ENCODE results near the gene ATP12A. TPM values are rescaled to one million over a fixed set of nuclear protein-coding genes. Genes with fewer than 3 reads are reported as not detected.
"Not testable (repeated sequence)": the region's sequence is repeated elsewhere in the genome, so short reads cannot be mapped to it uniquely, and the experiment has no call there.

The ATP12A gene
- total and polyA plus RNA-seq, 7 donors = not detected

DNA sequence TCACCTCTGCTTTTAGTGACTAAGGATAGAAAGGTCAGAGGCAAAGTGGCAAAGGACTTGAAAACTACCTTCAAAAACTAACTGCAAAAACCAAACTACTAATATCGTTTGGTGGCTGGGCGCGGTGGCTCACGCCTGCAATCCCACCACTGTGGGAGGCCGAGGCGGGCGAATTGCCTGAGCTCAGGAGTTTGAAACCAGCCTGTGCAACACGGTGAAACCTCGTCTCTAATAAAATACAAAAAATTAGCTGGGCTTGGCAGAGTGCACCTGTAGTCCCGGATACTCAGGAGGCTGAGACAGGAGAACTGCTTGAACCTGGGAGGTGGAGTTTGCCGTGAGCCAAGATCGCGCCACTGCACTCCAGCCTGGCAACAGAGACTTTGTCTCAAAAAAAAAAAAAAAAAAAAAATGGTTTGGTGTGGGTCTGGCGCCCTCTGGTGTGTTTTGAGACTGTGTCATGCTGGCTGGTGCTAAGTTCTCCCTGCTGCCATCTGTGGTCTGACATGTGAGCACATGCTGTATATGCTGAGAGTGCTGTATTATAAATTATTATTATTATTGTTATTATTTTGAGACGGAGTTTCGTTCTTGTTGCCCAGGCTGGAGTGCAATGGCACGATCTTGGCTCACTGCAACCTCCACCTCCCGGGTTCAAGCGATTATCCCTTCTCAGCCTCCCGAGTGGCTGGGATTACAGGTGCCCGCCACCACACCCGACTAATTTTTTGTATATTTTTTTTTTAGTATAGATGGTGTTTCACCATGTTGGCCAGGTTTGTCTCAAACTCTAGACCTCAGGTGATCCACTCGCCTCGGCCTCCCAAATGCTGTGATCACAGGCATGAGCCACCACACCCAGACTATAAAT is 47.8 kb downstream of the ATP12A start:
- H3K27me3 ChIP-seq (ENCODE audit: insufficient read depth in 3 of 3, low read length in 2 of 3) = peaks cover 0 to 8% (median 0%) of the 10 kb centered on the region in 3 donors
- WGBS, 3 donors = 59 to 61% (median 60%) methylated on average over 24 of the region's 24 CpGs
- H3K9me3 ChIP-seq = no peaks in the 10 kb centered on the region
- TF ChIP-seq, protein P1, sequence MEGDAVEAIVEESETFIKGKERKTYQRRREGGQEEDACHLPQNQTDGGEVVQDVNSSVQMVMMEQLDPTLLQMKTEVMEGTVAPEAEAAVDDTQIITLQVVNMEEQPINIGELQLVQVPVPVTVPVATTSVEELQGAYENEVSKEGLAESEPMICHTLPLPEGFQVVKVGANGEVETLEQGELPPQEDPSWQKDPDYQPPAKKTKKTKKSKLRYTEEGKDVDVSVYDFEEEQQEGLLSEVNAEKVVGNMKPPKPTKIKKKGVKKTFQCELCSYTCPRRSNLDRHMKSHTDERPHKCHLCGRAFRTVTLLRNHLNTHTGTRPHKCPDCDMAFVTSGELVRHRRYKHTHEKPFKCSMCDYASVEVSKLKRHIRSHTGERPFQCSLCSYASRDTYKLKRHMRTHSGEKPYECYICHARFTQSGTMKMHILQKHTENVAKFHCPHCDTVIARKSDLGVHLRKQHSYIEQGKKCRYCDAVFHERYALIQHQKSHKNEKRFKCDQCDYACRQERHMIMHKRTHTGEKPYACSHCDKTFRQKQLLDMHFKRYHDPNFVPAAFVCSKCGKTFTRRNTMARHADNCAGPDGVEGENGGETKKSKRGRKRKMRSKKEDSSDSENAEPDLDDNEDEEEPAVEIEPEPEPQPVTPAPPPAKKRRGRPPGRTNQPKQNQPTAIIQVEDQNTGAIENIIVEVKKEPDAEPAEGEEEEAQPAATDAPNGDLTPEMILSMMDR (IDR thresholded peaks at IDR 0.05) = peak; percentile 72
- no peak overlapping the region for H3K4me3 ChIP-seq
- DNase-seq (no peak), ATAC-seq (peak; percentile 88 to 97 (median 95))
- H3K27ac ChIP-seq = no peak overlapping the region
- no peaks in the 10 kb centered on the region for H3K36me3 ChIP-seq (ENCODE audit: insufficient read depth in 1 of 2, low read depth in 1 of 2)
- intact Hi-C loops (cut with DNase I) = loop anchor here (2.0 to 5.0 kb wide), 3 partner anchors 33 to 43 kb away; no protein-coding TSS in a partner anchor
- no peaks in the 10 kb centered on the region for H3K4me1 ChIP-seq

DNA sequence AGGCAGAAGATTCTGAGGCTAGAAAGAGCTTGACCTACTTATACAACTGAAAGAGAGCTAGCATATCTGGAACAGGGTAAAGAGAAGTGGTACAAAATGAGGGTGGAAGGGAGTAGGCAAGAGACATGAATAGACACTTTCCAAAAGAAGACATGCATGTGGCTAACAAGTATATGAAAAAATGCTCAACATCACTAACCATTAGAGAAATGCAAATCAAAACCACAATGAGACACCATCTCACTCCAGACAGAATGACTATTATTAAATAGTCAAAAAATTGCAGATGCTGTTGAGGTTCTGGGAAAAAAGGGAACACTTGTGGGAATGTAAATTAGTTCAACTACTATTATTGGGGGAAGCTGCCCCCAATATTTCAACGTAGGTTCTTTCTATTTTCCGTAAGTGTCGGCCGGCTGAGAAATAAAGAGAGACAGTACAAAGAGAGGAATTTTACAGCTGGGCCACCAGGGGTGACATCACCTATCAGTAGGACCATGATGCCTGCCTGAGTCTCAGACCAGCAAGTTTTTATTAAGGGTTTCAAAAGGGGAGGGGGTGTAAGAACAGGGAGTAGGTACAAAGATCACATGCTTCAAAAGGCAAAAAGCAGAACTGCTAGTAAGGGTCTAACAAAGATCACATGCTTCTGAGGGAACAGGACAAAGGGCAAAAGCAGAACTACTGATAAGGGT is 50.8 kb downstream of the ATP12A start:
- H3K27ac ChIP-seq; H3K9me3 ChIP-seq; H3K36me3 ChIP-seq (ENCODE audit: insufficient read depth in 1 of 2, low read depth in 1 of 2); H3K4me3 ChIP-seq; H3K4me1 ChIP-seq; ATAC-seq; DNase-seq; H3K27me3 ChIP-seq (ENCODE audit: insufficient read depth in 3 of 3, low read length in 2 of 3); intact Hi-C loops (cut with DNase I): not testable (repeated sequence)
- WGBS, 3 donors = 91 to 97% (median 91%) methylated on average over 4 of the region's 4 CpGs

DNA sequence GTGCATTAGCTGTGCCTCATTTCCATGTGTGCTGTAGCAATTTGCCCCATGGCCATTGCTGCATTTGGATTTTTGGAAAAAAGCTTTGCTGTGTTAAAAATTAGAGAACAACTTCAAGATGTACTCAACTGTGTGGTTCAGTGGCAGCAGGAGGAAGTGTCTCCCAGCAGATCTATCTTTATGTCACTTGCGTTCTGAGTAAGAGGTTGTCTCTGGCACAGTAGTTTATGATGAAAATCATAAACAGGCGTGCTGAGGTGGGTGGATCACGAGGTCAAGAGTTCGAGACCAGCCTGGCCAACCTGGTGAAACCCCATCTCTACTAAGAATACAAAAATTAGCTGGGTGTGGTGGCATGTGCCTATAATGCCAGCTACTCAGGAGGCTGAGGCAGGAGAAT is 54.7 kb downstream of the ATP12A start:
- ATAC-seq (no peak), DNase-seq (no peak)
- H3K36me3 ChIP-seq (ENCODE audit: insufficient read depth in 1 of 2, low read depth in 1 of 2) = no peaks in the 10 kb centered on the region
- no peaks in the 10 kb centered on the region for H3K27me3 ChIP-seq (ENCODE audit: insufficient read depth in 3 of 3, low read length in 2 of 3)
- H3K9me3 ChIP-seq = no peaks in the 10 kb centered on the region
- 84 to 86% (median 86%) methylated on average over 4 of the region's 4 CpGs for WGBS, 3 donors
- H3K27ac ChIP-seq = no peak overlapping the region
- H3K4me3 ChIP-seq = no peak overlapping the region
- intact Hi-C loops (cut with DNase I) = no loop called here
- no peaks in the 10 kb centered on the region for H3K4me1 ChIP-seq
- TF ChIP-seq, protein P1 (IDR thresholded peaks at IDR 0.05) = no peak

DNA sequence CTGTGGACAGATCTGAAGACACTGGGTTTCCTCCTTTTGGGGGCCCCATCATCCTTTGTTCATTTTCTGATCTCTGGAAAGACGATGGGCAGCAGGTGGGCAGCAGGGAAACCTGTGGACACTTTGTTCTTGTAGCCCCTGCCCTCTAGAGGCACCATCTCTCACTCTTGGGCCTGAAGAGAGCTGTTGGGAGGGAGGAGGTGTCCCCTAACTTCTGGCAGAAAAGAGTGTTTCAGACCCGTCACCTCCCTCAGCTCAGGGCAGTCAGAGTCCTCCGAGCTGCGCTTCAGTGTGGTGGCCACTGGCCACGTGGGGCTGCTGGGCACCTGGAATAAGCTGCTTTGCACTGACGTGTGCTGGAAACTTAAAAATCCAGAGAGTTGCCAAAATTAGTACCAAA is 56.8 kb downstream of the ATP12A start:
- DNase-seq (no peak), ATAC-seq (no peak)
- H3K36me3 ChIP-seq (ENCODE audit: insufficient read depth in 1 of 2, low read depth in 1 of 2) = no peaks in the 10 kb centered on the region
- intact Hi-C loops (cut with DNase I) = no loop called here
- H3K27ac ChIP-seq = no peak overlapping the region
- no peaks in the 10 kb centered on the region for H3K9me3 ChIP-seq
- no peaks in the 10 kb centered on the region for H3K4me1 ChIP-seq
- no peak overlapping the region for H3K4me3 ChIP-seq
- no peaks in the 10 kb centered on the region for H3K27me3 ChIP-seq (ENCODE audit: insufficient read depth in 3 of 3, low read length in 2 of 3)
- TF ChIP-seq, protein P1 (IDR thresholded peaks at IDR 0.05) = no peak
- 70 to 71% (median 71%) methylated on average over 6 of the region's 6 CpGs for WGBS, 3 donors

DNA sequence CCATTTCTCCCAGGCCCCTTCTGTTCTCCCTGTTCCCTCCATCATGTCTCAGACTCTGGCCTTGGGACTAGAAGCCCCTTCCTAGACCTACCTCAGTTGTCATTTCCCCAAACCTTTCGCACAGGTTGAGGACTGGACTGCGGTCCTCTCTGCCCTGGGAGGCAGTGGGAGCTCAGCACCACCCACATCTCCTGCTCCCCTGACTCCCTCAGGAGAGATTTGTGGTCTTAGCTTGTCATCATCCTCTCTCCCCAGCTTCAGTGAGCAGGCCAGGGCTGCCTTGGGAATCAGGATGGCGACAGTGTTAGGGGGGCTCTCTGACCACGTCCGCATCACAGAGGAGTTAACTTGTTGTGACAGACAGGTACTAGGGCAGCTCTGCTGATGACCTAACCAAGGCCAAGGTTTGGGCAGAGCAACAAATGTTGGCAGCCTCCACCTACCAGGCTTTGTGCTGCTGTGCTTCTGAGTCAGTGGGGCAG is 58.2 kb downstream of the ATP12A start:
- TF ChIP-seq, protein P1 (IDR thresholded peaks at IDR 0.05) = no peak
- ATAC-seq = no peak
- no peaks in the 10 kb centered on the region for H3K9me3 ChIP-seq
- no peak overlapping the region for H3K4me3 ChIP-seq
- no peak for DNase-seq
- intact Hi-C loops (cut with DNase I) = no loop called here
- no peak overlapping the region for H3K27ac ChIP-seq
- 93 to 95% (median 94%) methylated on average over 5 of the region's 5 CpGs for WGBS, 3 donors
- no peaks in the 10 kb centered on the region for H3K36me3 ChIP-seq (ENCODE audit: insufficient read depth in 1 of 2, low read depth in 1 of 2)
- no peaks in the 10 kb centered on the region for H3K4me1 ChIP-seq
- peaks cover 0 to 4% (median under 1%) of the 10 kb centered on the region in 3 donors for H3K27me3 ChIP-seq (ENCODE audit: insufficient read depth in 3 of 3, low read length in 2 of 3)

Data from psoas muscle (tissue), 8 donors.